GM18499 (cell line): ENCODE results near the gene XPNPEP3.
"Not testable (repeated sequence)": the region's sequence is repeated elsewhere in the genome, so short reads cannot be mapped to it uniquely, and the experiment has no call there.

Source experiments
- ATAC-seq: cut with Tn5 transposase; IDR thresholded peaks from one replicate; pipeline ENCODE4 v1.9.1; 2021; ENCODE audit warnings: moderate number of reproducible peaks; ENCODE audit not compliant: insufficient read depth, unreplicated experiment

Gene XPNPEP3

GRCh38 chr22:40855979-40856512, 902 bp upstream of the XPNPEP3 start:
- ATAC-seq: no peak

- no peak for ATAC-seq
Observed at GRCh38 chr22:40857309-40857855, 434 bp downstream of the XPNPEP3 start.

GRCh38 chr22:40862013-40862412, 5.1 kb downstream of the XPNPEP3 start, which contains the start of gene DNAJB7:
DNAJB7 (minus strand) TSS chr22:40862113; CDS start chr22:40861994, 119 bp downstream.
- no peak for ATAC-seq

- ATAC-seq: no peak
Observed at GRCh38 chr22:40862537-40862936, 5.6 kb downstream of the XPNPEP3 start.

GRCh38 chr22:40867109-40867508, 10.2 kb downstream of the XPNPEP3 start:
- no peak for ATAC-seq

- ATAC-seq: not testable (repeated sequence)
Observed at GRCh38 chr22:40868379-40868778, 11.4 kb downstream of the XPNPEP3 start.

- ATAC-seq: no peak
Observed at GRCh38 chr22:40874016-40874415, 17.1 kb downstream of the XPNPEP3 start.

- no peak for ATAC-seq
Observed at GRCh38 chr22:40875111-40875510, 18.2 kb downstream of the XPNPEP3 start.

- no peak for ATAC-seq
Observed at GRCh38 chr22:40876907-40877306, 20.0 kb downstream of the XPNPEP3 start.

GRCh38 chr22:40877488-40877887, 20.5 kb downstream of the XPNPEP3 start:
- ATAC-seq: no peak

- ATAC-seq: no peak
Observed at GRCh38 chr22:40878922-40879321, 22.0 kb downstream of the XPNPEP3 start.

- ATAC-seq: no peak
Observed at GRCh38 chr22:40889116-40889515, 32.2 kb downstream of the XPNPEP3 start.

- ATAC-seq: no peak
Observed at GRCh38 chr22:40890881-40891280, 33.9 kb downstream of the XPNPEP3 start.

GRCh38 chr22:40894417-40894816, 37.5 kb downstream of the XPNPEP3 start:
- no peak for ATAC-seq

- no peak for ATAC-seq
Observed at GRCh38 chr22:40898850-40899357, 42.0 kb downstream of the XPNPEP3 start.

GRCh38 chr22:40904101-40904500, 47.2 kb downstream of the XPNPEP3 start:
- no peak for ATAC-seq

- ATAC-seq: no peak
Observed at GRCh38 chr22:40908895-40909294, 51.9 kb downstream of the XPNPEP3 start.

GRCh38 chr22:40911772-40912171, 54.8 kb downstream of the XPNPEP3 start:
- no peak for ATAC-seq

- not testable (repeated sequence) for ATAC-seq
Observed at GRCh38 chr22:40912987-40913386, 56.0 kb downstream of the XPNPEP3 start.

- ATAC-seq: no peak
Observed at GRCh38 chr22:40919446-40919845, 62.5 kb downstream of the XPNPEP3 start.

- ATAC-seq: no peak
Observed at GRCh38 chr22:40920526-40920925, 63.6 kb downstream of the XPNPEP3 start.
